HG02938 (cell line): Measurements from ENCODE around the gene ORC1.
"Not testable (repeated sequence)": the region's sequence is repeated elsewhere in the genome, so short reads cannot be mapped to it uniquely, and the experiment has no call there.

ENCODE experiments used
- ATAC-seq: cut with Tn5 transposase; IDR thresholded peaks from one replicate; pipeline ENCODE4 v1.9.1; 2021; ENCODE audit warnings: mild to moderate bottlenecking, moderate library complexity; ENCODE audit not compliant: unreplicated experiment

ORC1 gene

GRCh38 chr1:52393174-52393573, 11.0 kb downstream of the ORC1 start:
- no peak for ATAC-seq

GRCh38 chr1:52386458-52386857, 17.8 kb downstream of the ORC1 start:
- no peak for ATAC-seq

DNA sequence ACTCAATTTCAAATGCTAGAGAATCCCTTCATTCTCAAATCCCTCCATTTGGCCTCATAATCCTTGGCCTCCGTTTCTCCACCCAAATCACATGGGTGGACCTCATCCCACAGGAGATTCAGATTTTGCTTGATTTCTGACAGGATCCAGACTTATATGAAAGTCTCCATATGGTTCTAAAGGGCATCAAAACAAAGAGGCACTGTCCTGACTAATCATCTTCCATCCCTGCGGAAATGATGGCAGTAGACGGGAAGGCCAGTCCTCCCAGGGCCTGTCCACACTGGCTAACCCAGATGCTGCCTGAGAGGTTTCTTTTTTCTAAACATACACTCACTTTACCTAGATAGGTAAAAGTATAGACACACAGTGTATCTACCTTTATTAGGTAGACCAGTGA, 18.8 kb downstream of the ORC1 start:
- no peak for ATAC-seq

DNA sequence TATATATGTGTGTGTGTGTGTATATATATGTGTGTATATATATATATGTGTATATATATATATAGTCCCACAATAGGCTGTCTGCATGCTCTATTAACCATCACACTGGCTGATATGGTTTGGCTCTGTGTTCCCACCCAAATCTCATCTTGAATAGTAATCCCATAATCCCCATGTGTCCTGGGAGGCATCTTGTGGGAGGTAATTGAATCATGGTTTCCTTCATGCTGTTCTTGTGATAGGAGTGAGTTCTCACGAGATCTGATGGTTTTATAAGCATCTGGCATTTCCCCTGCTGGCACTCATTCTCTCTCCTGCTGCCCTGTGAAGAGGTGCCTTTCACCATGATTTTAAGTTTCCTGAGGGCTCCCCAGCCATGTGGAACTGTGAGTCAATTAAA, 34.4 kb downstream of the ORC1 start:
- ATAC-seq: not testable (repeated sequence)

- ATAC-seq: no peak
Observed at GRCh38 chr1:52368383-52369172, 35.6 kb downstream of the ORC1 start.

GRCh38 chr1:52367272-52367671, 37.0 kb downstream of the ORC1 start:
- no peak for ATAC-seq

- no peak for ATAC-seq
Observed at GRCh38 chr1:52366517-52366827, 37.8 kb downstream of the ORC1 start.

- peak; percentile 85 for ATAC-seq
Observed at GRCh38 chr1:52365746-52366516, 38.3 kb downstream of the ORC1 start, which contains the start of gene CC2D1B. Gene CC2D1B (minus strand): TSS chr1:52366205. CDS start chr1:52364620, 1,585 bp downstream.

DNA sequence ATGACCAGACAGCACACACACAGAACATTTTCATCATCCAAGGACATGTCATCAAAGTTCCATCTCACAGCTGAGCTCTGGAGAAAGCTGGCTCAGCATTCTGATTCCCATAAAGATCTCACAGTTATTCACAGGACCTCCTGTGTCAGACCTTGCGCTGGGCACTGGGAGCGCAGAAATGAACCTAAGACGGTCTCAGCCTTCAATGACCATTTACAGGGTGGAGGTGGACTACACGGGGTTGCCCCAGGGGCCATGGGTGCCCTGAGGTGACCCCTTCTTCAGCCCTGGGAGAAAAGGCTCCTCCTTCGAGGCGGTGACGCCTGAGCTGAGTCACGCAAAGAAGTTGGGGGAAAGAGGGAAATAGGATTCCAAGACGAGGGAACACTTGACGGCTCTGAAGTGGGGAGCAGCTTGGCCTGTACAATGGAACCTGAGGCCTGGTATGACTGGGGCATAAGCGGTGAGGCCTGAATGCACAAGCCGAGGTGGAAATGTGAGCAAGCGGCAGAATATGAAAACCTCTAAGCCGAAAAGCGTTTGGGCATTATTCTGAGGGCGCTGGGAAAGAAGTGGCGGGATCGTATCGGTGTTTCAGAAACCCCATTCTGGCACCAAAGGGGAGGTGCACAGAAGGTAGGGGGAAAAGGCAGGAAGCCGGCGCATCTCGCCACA, 39.0 kb downstream of the ORC1 start:
- no peak for ATAC-seq

DNA sequence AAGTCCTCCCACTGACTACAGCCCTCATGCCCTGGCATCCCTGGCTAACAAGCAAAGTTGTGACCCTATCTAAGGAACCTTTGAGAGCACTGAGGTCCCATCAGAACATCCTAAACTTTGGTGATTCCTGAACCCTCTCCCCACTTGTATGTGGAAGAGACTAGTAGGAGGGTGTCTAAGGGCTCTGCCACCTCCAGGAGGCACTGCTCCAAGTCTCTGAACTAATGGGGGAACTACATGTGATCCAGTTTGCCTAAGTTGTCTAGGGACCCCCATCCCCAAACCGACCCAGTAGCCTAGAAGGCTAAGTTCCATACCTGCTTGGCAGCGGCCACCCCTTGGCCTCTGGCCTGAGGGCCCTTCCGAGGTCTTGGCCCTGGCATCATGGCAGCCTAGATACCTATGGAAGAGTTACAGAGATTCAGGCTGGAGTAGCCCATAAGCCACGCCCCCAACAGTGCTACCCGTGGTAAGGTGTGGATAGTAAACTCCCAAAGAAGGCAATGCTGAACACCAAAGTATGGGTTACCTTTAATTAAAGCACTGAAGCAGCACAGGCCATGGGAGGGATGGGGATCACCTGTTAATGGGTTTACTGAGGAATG, 39.9 kb downstream of the ORC1 start:
- no peak for ATAC-seq

GRCh38 chr1:52360595-52360968, 43.6 kb downstream of the ORC1 start:
- no peak for ATAC-seq

GRCh38 chr1:52359676-52360594, 44.3 kb downstream of the ORC1 start:
- ATAC-seq: no peak

DNA sequence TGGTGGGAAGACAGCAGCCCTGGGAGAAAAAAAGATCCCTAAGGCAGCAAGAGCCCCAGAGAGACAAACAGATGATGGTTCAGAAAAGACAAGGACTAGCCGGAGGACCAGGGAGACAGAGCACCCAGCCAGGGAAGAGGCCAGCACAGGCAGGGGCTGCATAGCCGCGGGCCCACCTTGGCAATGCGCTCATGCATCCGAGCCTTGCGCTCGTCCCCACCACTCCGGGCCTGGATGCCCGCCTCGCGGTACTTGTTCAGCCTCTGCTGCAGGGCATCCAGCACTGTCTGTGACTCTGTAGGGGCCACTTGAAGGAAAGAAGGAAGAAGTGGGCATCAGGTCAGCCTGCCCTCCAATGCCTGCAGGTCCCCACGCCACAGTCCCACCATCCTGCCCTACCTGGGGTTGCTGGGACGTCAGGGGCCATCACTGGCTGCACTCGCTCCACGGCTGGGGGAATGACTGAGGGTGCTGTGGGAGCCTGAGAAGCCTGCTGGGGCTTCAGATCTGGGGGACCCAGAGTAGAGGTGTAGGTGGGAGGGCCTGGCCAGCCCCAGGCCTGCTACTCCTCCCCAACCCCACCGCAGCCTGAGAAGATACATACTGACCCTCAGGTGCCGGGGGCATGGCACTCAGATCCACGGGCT, 45.2 kb downstream of the ORC1 start:
- no peak for ATAC-seq

- no peak for ATAC-seq
Observed at GRCh38 chr1:52357397-52357796, 46.8 kb downstream of the ORC1 start.

- ATAC-seq: no peak
Observed at GRCh38 chr1:52356818-52357355, 47.3 kb downstream of the ORC1 start.

DNA sequence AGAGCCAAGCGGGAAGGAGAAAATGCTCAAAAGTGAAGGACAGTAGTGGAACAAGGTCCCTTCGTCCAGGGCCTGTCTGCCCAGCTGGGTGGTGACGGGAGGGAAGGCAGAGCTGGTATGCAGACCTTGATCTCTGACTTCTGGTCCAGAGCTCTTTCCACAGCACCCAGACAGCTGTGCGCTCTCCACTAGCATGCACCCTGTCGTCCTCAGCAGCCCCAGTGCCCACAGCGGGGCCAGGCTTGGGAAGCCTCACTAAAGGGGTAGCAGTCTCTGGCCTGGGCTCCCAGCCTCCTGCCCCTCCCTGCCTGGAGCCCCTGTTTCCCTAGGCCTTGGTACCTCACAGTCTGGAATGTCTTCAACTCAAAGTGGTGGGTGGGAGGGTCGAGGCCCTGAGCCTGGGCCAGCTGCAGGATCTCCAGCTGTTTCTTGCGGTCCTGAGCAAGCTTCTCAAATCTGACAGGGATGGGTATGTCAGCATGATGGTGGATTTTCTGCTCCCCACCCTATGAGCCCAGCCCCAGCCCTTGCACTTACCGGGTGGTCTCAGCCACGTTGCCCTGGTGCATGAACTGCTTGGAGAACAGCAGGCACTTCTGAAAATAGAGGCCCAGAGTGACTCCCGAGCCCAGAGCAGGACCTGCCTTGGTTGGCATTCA, 48.2 kb downstream of the ORC1 start:
- no peak for ATAC-seq

GRCh38 chr1:52355436-52355835, 48.8 kb downstream of the ORC1 start:
- ATAC-seq: no peak

DNA sequence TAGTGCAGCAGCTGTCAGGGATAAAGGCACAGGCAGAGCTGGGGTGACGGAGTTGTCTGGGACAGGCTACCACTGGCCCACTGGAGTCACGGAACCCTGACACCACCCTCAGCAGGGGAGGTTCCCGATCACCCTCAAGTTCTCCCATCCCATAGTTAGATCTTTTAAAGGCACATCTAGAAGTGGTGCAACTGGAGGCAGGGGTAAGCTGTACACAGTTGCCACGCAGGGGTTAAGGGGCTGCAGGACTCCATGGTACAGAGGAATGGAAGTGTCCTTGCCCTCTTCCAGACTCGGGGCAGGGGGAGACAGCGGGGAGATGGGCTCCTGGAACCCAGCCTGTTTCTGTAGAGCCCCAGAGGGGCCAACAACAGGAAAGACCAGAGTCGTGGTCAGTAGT, 51.5 kb downstream of the ORC1 start:
- no peak for ATAC-seq

DNA sequence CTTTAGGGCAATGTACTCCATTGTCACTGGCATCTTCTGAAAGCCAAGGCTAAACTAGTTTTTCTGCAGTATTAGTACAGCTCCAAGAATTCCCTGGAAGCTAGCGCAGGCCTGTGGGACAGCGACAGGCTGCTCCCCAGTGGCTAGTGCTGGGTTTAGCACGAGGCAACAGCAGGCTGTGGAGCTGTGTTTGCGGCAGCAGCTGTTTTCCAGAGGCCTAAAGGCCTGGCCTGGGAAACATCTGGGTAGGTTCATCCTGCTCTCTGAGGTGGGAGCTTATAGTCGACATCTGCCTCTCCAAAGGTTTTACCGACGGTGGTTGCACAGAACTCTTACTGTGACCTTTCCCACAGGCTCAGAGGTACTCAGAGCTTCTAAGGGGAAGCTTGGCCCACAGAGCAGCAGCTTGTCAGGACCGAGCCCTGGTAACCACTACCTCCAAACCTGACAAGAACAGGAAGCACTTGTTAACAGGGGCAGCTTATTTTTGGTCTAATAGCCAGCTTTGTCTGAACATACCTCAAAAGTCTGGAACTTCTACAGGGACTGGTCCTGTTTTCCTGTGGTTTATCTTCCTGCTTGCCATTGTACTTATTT, 55.4 kb downstream of the ORC1 start:
- no peak for ATAC-seq
